Measurements from ENCODE around the gene FCN2. TPM values are rescaled to one million over a fixed set of nuclear protein-coding genes. Genes with fewer than 3 reads are reported as not detected.

Gene FCN2
- total and polyA plus RNA-seq, 9 of the 15 experiments (the other 6 are each of a cell fraction or from before 2014, with no cell fraction given) = not detected

DNA sequence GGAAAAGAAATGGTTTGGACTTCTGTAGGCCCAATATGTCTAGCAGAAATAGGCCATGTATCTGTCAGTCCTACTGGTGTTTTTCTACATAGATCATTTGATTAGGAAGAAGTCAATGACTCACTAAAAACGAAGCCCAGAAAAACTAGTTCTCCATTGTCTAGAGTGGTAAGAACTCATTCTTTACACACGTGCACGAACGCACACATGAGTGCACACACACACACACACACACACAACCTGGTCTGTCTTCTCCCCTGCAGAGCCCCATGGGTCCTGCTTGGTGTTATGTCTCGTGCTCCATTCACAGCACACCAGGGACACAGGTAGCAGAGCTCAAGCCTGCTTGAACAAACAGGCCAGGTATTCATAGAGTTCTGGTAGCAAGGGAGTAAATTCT is 52.0 kb downstream of the FCN2 start (continued):
- TF ChIP-seq, protein P1, sequence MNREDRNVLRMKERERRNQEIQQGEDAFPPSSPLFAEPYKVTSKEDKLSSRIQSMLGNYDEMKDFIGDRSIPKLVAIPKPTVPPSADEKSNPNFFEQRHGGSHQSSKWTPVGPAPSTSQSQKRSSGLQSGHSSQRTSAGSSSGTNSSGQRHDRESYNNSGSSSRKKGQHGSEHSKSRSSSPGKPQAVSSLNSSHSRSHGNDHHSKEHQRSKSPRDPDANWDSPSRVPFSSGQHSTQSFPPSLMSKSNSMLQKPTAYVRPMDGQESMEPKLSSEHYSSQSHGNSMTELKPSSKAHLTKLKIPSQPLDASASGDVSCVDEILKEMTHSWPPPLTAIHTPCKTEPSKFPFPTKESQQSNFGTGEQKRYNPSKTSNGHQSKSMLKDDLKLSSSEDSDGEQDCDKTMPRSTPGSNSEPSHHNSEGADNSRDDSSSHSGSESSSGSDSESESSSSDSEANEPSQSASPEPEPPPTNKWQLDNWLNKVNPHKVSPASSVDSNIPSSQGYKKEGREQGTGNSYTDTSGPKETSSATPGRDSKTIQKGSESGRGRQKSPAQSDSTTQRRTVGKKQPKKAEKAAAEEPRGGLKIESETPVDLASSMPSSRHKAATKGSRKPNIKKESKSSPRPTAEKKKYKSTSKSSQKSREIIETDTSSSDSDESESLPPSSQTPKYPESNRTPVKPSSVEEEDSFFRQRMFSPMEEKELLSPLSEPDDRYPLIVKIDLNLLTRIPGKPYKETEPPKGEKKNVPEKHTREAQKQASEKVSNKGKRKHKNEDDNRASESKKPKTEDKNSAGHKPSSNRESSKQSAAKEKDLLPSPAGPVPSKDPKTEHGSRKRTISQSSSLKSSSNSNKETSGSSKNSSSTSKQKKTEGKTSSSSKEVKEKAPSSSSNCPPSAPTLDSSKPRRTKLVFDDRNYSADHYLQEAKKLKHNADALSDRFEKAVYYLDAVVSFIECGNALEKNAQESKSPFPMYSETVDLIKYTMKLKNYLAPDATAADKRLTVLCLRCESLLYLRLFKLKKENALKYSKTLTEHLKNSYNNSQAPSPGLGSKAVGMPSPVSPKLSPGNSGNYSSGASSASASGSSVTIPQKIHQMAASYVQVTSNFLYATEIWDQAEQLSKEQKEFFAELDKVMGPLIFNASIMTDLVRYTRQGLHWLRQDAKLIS (CRISPR knock-in tag; IDR thresholded peaks at IDR 0.05) = no peak
- TF ChIP-seq BRD4 (IDR thresholded peaks at IDR 0.05) = no peak
- no peak for TF ChIP-seq CEBPG (CRISPR knock-in tag; IDR thresholded peaks at IDR 0.05)
- no peak for TF ChIP-seq CEBPG (tag; conservative IDR thresholded peaks at IDR 0.05 in 1 of 2, IDR thresholded peaks at IDR 0.05 in 1 of 2)
- TF ChIP-seq, protein P2, sequence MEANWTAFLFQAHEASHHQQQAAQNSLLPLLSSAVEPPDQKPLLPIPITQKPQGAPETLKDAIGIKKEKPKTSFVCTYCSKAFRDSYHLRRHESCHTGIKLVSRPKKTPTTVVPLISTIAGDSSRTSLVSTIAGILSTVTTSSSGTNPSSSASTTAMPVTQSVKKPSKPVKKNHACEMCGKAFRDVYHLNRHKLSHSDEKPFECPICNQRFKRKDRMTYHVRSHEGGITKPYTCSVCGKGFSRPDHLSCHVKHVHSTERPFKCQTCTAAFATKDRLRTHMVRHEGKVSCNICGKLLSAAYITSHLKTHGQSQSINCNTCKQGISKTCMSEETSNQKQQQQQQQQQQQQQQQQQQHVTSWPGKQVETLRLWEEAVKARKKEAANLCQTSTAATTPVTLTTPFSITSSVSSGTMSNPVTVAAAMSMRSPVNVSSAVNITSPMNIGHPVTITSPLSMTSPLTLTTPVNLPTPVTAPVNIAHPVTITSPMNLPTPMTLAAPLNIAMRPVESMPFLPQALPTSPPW (CRISPR knock-in tag; IDR thresholded peaks at IDR 0.05) = no peak
- TF ChIP-seq ZC3H8 (IDR thresholded peaks at IDR 0.05) = no peak

Data from K562 (cell line).